ENCODE measurements around the gene TNP2.

The TNP2 gene

DNA sequence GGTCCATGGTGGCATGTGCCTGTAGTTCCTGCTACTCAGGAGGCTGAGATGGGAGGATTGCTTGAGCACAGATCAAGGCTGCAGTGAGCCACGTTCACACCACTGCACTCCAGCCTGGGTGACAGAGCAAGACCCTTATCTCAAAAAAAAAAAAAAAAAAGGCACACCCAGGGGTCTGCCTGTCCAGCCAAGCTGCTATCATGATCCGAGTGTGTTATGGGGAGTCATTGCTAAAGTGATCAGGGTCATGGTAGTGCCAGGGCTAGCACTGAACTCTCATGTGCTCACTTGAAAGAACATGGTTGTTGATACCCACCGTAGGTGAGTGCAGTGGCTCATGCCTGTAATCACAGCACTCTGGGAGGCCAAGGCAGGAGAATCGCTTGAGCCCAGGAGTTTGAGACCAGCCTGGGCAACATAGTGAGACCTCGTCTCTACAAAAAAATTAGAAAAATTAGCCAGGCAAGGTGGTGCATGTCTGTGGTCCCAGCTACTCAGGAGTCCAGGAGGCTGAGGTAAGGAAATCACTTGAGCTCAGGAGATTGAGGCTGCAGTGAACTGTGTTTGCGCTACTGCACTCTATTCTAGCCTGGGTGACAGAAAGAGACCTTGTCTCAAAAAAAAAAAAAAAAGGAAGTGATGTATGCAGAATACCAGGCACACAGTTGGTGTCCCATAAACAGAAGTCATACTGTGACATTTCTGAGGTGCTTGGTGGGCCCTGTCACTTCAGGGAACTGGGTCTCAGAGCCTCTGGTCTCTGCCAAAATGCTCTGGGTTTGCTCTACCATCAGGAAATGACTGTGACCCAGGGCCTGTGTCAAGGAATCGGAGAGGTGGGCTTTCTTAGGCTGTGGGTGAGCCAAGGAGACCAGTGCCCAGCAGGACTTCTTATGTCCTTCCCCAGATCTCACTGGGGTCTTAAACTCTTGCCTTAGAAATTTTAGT is 9.8 kb upstream of the TNP2 start:
- no peak overlapping the region for H3K4me2 ChIP-seq

GRCh38 chr16:11277607-11278337 is 8.6 kb upstream of the TNP2 start:
- Histone ChIP-seq H3K27ac (no peak overlapping the region), H2AFZ (ENCODE audit: low read depth) (no peak overlapping the region), H4K20me1 (ENCODE audit: insufficient read depth) (no peaks in the 10 kb centered on the region), H3K4me3 (IDR thresholded peaks at IDR 0.05; ENCODE audit: insufficient read depth, low read depth, low read length) (no peak overlapping the region), H3K27me3 (ENCODE audit: insufficient read depth, low read depth) (peaks cover 29% of the 10 kb centered on the region; the same call in 1 of the 2 replicates), H3K4me2 (no peak overlapping the region), H3K9ac (no peak overlapping the region), H3K4me1 (ENCODE audit: low read depth, poor library complexity, severe bottlenecking) (peaks cover 8% of the 10 kb centered on the region), H3K79me2 (ENCODE audit: insufficient read depth, low read depth) (no peaks in the 10 kb centered on the region), H3K36me3 (ENCODE audit: insufficient read depth) (no peaks in the 10 kb centered on the region)
- TF ChIP-seq CTCF (conservative IDR thresholded peaks at IDR 0.05; ENCODE audit: low read depth, low read length): no peak

More for the DNA sequence above, 9.8 kb upstream of the TNP2 start:
- peaks cover 8% of the 10 kb centered on the region for H3K4me1 ChIP-seq (ENCODE audit: low read depth, poor library complexity, severe bottlenecking)
- H3K27me3 ChIP-seq (ENCODE audit: insufficient read depth, low read depth): peaks cover 27% of the 10 kb centered on the region; the same call in 1 of the 2 replicates
- no peak overlapping the region for H3K27ac ChIP-seq
- no peak overlapping the region for H3K9ac ChIP-seq
- H3K36me3 ChIP-seq (ENCODE audit: insufficient read depth): no peaks in the 10 kb centered on the region
- no peak overlapping the region for H2AFZ ChIP-seq (ENCODE audit: low read depth)
- TF ChIP-seq CTCF (conservative IDR thresholded peaks at IDR 0.05; ENCODE audit: low read depth, low read length): no peak
- H4K20me1 ChIP-seq (ENCODE audit: insufficient read depth): no peaks in the 10 kb centered on the region
- H3K79me2 ChIP-seq (ENCODE audit: insufficient read depth, low read depth): no peaks in the 10 kb centered on the region
- H3K4me3 ChIP-seq (IDR thresholded peaks at IDR 0.05; ENCODE audit: insufficient read depth, low read depth, low read length): no peak overlapping the region

- no peak overlapping the region for H3K9ac ChIP-seq
- peaks cover 8% of the 10 kb centered on the region for H3K4me1 ChIP-seq (ENCODE audit: low read depth, poor library complexity, severe bottlenecking)
- H3K4me2 ChIP-seq: no peak overlapping the region
- H4K20me1 ChIP-seq (ENCODE audit: insufficient read depth): no peaks in the 10 kb centered on the region
- H3K79me2 ChIP-seq (ENCODE audit: insufficient read depth, low read depth): no peaks in the 10 kb centered on the region
- H3K4me3 ChIP-seq (IDR thresholded peaks at IDR 0.05; ENCODE audit: insufficient read depth, low read depth, low read length): no peak overlapping the region
- H3K36me3 ChIP-seq (ENCODE audit: insufficient read depth): no peaks in the 10 kb centered on the region
- H2AFZ ChIP-seq (ENCODE audit: low read depth): no peak overlapping the region
- TF ChIP-seq CTCF (conservative IDR thresholded peaks at IDR 0.05; ENCODE audit: low read depth, low read length): no peak
- peaks cover 24% of the 10 kb centered on the region; the same call in 1 of the 2 replicates for H3K27me3 ChIP-seq (ENCODE audit: insufficient read depth, low read depth)
- no peak overlapping the region for H3K27ac ChIP-seq
Observed at GRCh38 chr16:11276896-11277593, 7.9 kb upstream of the TNP2 start.

DNA sequence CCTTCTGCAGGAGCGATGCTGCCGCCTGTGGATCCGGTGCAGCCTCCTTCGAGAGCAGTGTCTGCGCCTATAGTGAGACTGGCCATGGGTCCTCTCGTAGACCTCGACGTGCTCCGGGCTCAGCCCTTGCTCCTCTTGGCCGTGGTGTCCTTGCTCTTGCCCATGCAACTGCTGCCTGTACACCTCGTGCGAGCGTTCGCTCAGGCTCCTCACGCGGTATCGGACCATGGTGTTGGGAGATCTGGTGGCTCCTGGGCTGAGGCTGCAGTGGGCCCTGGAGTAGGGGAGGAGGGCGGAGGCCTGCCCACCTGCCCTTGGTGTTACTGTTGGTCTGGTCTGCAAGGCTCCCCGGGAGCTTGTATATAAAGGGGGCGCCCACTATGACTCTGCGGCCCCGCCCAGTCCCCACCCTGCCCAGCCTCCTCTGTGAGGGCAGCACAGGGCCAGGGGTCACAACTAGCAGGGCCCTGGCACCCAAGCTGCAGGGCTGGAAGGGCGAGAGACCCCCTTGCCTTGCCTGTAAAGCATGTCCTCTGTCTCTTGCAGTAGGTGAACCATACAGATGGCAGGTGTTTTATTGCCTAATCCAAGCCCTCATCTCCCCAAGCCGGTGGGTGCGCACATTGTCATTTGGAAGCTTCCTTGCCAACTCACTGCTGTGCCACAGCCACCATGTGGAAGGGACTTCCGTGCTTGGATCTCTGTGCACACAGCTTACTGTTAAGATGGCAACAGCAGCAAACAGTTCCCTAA is 7.2 kb upstream of the TNP2 start, which contains the start of gene PRM2:
PRM2 (minus strand) TSS at position 338 of the 753 bp plus-strand sequence; CDS start at position 228, 110 bp downstream.
- Histone ChIP-seq H4K20me1 (ENCODE audit: insufficient read depth) (no peaks in the 10 kb centered on the region), H3K27ac (no peak within 1 kb of the TSS), H3K4me2 (no peak within 1 kb of the TSS), H3K4me3 (IDR thresholded peaks at IDR 0.05; ENCODE audit: insufficient read depth, low read depth, low read length) (no peak within 1 kb of the TSS), H3K4me1 (ENCODE audit: low read depth, poor library complexity, severe bottlenecking) (peaks cover 8% of the 10 kb centered on the region), H3K79me2 (ENCODE audit: insufficient read depth, low read depth) (no peaks in the 10 kb centered on the region), H3K9ac (no peak within 1 kb of the TSS), H3K27me3 (ENCODE audit: insufficient read depth, low read depth) (peaks cover 24% of the 10 kb centered on the region; the same call in 1 of the 2 replicates), H2AFZ (ENCODE audit: low read depth) (no peak within 1 kb of the TSS), H3K36me3 (ENCODE audit: insufficient read depth) (no peaks in the 10 kb centered on the region)
- no peak for TF ChIP-seq CTCF (conservative IDR thresholded peaks at IDR 0.05; ENCODE audit: low read depth, low read length)

All from KMS-11 (cell line).